ENCODE results near the gene RBM33. TPM values are rescaled to one million over a fixed set of nuclear protein-coding genes. Genes with fewer than 3 reads are reported as not detected.

Gene RBM33
- total and polyA plus RNA-seq, 2 donors: 23.5 to 58.5 TPM

DNA sequence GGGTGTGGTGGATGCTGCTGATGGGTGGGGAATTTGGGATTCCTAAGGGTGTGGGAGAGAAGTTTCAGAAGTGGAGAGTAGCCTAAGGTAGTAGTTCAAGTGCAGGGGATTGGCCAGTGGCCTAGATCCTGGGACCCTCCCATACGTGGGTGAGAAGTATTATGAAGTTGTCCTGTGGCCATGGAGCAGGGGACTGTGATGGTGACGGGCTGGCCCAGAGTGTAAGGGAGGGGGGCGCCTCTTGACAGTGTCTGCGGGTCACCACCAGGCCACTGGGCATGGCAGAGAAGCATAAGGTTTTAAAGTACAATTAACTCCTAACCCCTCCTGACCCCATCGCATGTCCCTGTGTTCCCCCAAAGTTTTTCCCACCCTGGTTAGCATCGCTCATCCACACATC is 70.2 kb downstream of the RBM33 start:
- DNase-seq (ENCODE audit: low read depth in 6 of 9, low spot score in 9 of 9): no peak
- WGBS: 90% methylated on average over 6 of the region's 6 CpGs
- no peak overlapping the region for H3K27ac ChIP-seq (ENCODE audit: low read depth in 1 of 2, low read length in 1 of 2)
- peaks cover 57 to 83% of the 10 kb centered on the region in 2 donors for H3K36me3 ChIP-seq (ENCODE audit: control insufficient read depth in 2 of 2, insufficient read depth in 2 of 2, low read length in 1 of 2)
- H3K27me3 ChIP-seq (ENCODE audit: control insufficient read depth in 2 of 2, insufficient read depth in 1 of 2, low read length in 1 of 2): no peaks in the 10 kb centered on the region
- H3K4me1 ChIP-seq (ENCODE audit: control insufficient read depth in 2 of 2, insufficient read depth in 2 of 2, low read length in 2 of 2): no peaks in the 10 kb centered on the region
- H3K4me3 ChIP-seq (ENCODE audit: low read length in 2 of 2): no peak overlapping the region
- H3K9me3 ChIP-seq (ENCODE audit: control insufficient read depth in 2 of 2, insufficient read depth in 1 of 2, low read length in 1 of 2): no peaks in the 10 kb centered on the region

DNA sequence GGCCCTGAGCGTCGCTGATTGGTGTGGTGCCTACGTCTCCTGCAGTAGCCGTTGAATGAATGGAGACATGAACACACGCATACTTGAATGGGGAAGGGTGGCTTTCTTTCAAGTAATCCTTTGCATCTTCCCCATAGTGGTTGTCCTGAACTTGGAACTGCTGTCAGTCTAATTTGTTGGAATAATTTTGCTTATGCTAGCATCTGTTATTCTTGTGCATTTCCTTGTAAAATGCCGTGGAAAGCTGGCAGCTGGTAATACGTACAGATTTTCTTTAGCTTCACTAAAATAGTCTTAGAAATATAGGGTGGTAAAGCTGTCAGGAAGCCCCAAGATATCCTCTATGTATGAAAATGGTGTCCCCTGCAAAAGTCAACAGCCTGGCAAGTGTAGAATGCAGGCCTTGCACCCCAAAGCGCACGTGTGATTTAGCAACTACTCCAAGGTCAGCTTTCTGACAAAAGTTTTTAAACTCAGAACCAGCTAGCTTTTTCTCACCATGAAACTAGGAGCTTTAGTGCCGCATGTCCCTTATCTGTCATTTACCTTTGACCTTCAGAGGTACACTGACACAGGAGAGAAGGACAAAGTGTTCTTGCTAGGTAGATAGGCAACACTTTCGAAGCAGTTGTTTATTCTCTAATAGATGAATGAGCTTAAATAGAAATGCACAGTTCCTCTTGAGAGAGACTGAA is 70.8 kb downstream of the RBM33 start:
- DNase-seq (ENCODE audit: low read depth in 6 of 9, low spot score in 9 of 9): no peak
- peaks cover 53 to 82% of the 10 kb centered on the region in 2 donors for H3K36me3 ChIP-seq (ENCODE audit: control insufficient read depth in 2 of 2, insufficient read depth in 2 of 2, low read length in 1 of 2)
- H3K27me3 ChIP-seq (ENCODE audit: control insufficient read depth in 2 of 2, insufficient read depth in 1 of 2, low read length in 1 of 2): no peaks in the 10 kb centered on the region
- 97% methylated on average over 11 of the region's 11 CpGs for WGBS
- no peaks in the 10 kb centered on the region for H3K9me3 ChIP-seq (ENCODE audit: control insufficient read depth in 2 of 2, insufficient read depth in 1 of 2, low read length in 1 of 2)
- no peaks in the 10 kb centered on the region for H3K4me1 ChIP-seq (ENCODE audit: control insufficient read depth in 2 of 2, insufficient read depth in 2 of 2, low read length in 2 of 2)
- no peak overlapping the region for H3K27ac ChIP-seq (ENCODE audit: low read depth in 1 of 2, low read length in 1 of 2)
- no peak overlapping the region for H3K4me3 ChIP-seq (ENCODE audit: low read length in 2 of 2)

DNA sequence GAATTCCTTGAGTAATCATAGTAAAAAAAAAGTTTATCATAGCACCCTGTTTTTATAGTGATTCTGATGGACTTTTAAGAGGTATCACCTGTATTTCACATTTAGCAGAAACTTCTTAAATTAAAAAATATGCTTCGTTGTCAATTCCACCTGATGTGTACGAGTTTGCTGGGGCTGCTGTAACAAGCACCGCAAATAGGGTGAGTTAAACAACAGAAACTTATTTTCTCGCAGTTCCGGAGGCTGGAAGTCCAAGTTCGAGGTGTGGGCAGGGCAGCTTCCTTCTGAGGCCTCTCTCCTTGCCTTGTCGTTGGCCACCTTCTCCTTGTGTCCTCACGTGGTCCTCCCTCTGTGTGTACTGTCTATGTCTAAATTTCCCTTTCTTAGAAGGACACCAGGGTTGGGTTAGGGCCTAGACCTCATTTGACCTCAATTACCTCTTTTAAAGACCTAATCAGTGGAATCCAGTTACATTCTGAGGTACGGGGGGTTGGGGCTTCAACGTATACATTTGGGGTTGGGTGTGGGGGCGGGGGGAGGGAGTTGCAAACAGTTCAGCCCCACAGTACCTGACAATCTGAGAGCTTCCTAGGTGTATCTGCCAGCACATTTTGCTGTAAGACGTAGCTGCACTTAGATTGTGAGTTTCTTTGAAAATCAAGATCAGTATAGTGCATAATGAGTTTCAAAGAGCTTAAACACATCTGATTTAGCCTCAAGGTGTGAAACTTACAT is 72.7 kb downstream of the RBM33 start:
- peaks cover 34 to 71% of the 10 kb centered on the region in 2 donors for H3K36me3 ChIP-seq (ENCODE audit: control insufficient read depth in 2 of 2, insufficient read depth in 2 of 2, low read length in 1 of 2)
- WGBS: 96% methylated on average over 12 of the region's 12 CpGs
- H3K4me1 ChIP-seq (ENCODE audit: control insufficient read depth in 2 of 2, insufficient read depth in 2 of 2, low read length in 2 of 2): no peaks in the 10 kb centered on the region
- H3K9me3 ChIP-seq (ENCODE audit: control insufficient read depth in 2 of 2, insufficient read depth in 1 of 2, low read length in 1 of 2): no peaks in the 10 kb centered on the region
- DNase-seq (ENCODE audit: low read depth in 6 of 9, low spot score in 9 of 9): no peak
- H3K4me3 ChIP-seq (ENCODE audit: low read length in 2 of 2): no peak overlapping the region
- H3K27me3 ChIP-seq (ENCODE audit: control insufficient read depth in 2 of 2, insufficient read depth in 1 of 2, low read length in 1 of 2): no peaks in the 10 kb centered on the region
- H3K27ac ChIP-seq (ENCODE audit: low read depth in 1 of 2, low read length in 1 of 2): no peak overlapping the region

DNA sequence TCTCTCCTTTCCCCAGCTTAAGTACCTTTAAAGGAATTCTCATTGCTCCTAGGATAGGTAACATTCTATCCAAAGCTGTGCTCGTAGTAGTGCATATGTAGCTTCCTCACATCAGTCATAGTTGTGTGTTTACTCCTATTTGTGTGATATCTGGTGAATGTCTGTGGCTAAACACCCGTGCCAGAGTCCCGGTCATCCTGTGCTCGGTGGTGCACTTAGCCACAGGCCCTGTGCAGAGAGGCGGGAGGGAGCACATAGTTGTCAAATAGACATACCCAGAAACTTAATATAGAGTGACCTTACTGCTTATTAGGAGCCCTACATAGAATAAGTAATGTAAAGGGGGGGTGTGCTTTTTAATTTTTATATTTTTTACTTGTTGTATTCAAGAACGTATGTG is 76.6 kb downstream of the RBM33 start:
- no peak overlapping the region for H3K27ac ChIP-seq (ENCODE audit: low read depth in 1 of 2, low read length in 1 of 2)
- H3K36me3 ChIP-seq (ENCODE audit: control insufficient read depth in 2 of 2, insufficient read depth in 2 of 2, low read length in 1 of 2): peaks cover 8 to 56% of the 10 kb centered on the region in 2 donors
- H3K27me3 ChIP-seq (ENCODE audit: control insufficient read depth in 2 of 2, insufficient read depth in 1 of 2, low read length in 1 of 2): no peaks in the 10 kb centered on the region
- DNase-seq (ENCODE audit: low read depth in 6 of 9, low spot score in 9 of 9): no peak
- H3K9me3 ChIP-seq (ENCODE audit: control insufficient read depth in 2 of 2, insufficient read depth in 1 of 2, low read length in 1 of 2): no peaks in the 10 kb centered on the region
- H3K4me1 ChIP-seq (ENCODE audit: control insufficient read depth in 2 of 2, insufficient read depth in 2 of 2, low read length in 2 of 2): no peaks in the 10 kb centered on the region
- 95% methylated on average over 6 of the region's 6 CpGs for WGBS
- no peak overlapping the region for H3K4me3 ChIP-seq (ENCODE audit: low read length in 2 of 2)

DNA sequence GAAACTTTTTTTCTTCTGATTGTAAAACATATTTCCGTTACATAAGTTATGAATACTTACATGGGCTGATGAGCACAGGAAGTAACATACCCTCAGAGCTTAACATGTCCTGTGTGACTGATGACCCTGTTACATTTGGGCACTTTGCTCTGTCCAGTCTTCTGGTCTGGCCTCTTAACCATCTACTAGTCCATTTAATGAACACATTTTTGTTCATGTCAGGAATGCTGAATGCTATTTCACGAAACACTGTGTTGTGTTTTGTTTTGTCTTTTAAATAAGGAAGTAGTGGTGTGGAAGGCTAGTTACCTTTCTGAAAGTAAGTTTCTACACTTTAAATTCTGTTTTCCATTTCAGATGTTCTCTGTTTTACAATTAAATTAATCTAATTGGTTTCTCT is 77.7 kb downstream of the RBM33 start:
- Histone ChIP-seq H3K27me3 (ENCODE audit: control insufficient read depth in 2 of 2, insufficient read depth in 1 of 2, low read length in 1 of 2) (no peaks in the 10 kb centered on the region), H3K36me3 (ENCODE audit: control insufficient read depth in 2 of 2, insufficient read depth in 2 of 2, low read length in 1 of 2) (peaks cover 8 to 51% of the 10 kb centered on the region in 2 donors), H3K4me1 (ENCODE audit: control insufficient read depth in 2 of 2, insufficient read depth in 2 of 2, low read length in 2 of 2) (no peaks in the 10 kb centered on the region), H3K9me3 (ENCODE audit: control insufficient read depth in 2 of 2, insufficient read depth in 1 of 2, low read length in 1 of 2) (no peaks in the 10 kb centered on the region), H3K4me3 (ENCODE audit: low read length in 2 of 2) (no peak overlapping the region), H3K27ac (ENCODE audit: low read depth in 1 of 2, low read length in 1 of 2) (no peak overlapping the region)
- 91% methylated on average over 2 of the region's 2 CpGs for WGBS
- DNase-seq (ENCODE audit: low read depth in 6 of 9, low spot score in 9 of 9): no peak

DNA sequence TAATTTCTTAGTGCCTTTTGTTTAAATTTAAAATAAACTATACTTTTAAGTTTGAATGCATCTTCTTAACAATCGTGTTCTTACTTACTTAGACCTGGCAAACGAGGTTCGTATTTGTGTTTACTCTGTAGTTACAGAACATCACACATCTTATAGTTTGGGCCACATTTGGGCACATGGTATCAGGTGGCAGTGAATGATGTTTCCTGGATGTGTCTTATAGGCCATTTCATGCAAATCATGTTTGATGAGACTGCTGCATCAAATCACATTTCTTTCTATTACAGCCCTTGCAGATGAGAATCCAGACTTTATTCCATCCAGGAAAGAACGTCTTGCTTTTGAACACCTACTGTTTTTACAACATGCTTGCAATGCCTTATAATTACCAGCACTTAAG is 78.5 kb downstream of the RBM33 start:
- no peaks in the 10 kb centered on the region for H3K4me1 ChIP-seq (ENCODE audit: control insufficient read depth in 2 of 2, insufficient read depth in 2 of 2, low read length in 2 of 2)
- no peak overlapping the region for H3K27ac ChIP-seq (ENCODE audit: low read depth in 1 of 2, low read length in 1 of 2)

DNA sequence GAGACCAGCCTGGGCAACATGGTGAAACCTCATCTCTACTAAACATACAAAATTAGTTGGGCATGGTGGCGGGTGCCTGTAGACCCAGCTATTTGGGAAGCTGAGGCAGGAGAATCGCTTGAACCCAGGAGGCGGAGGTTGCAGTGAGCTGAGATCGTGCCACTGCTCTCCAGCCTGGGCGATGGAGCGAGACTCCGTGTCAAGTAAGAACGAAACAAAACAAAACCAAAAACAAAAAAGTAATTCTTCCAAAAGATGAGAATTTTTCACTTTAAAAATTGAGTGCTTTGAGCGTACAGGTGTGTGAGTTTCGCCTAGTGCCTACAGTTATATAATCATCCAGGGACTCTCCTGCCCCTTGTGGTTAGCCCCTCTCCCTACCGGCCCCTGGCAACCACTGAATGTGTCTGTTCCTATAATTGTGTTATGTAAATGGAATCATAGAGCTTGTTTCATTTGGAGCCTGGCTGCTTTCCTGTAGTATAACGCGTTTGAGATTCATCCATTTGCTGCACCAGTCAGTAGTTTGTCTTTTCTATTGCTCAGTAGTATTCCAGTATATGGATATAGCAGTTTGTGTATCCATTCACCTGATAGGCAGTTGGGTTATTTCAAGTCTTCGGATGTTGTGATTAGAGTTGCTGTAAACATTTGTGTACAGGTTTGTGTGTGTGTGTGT is 80.0 kb downstream of the RBM33 start:
- peaks cover 19 to 52% of the 10 kb centered on the region in 2 donors for H3K36me3 ChIP-seq (ENCODE audit: control insufficient read depth in 2 of 2, insufficient read depth in 2 of 2, low read length in 1 of 2)
- WGBS: 92% methylated on average over 14 of the region's 14 CpGs
- no peaks in the 10 kb centered on the region for H3K27me3 ChIP-seq (ENCODE audit: control insufficient read depth in 2 of 2, insufficient read depth in 1 of 2, low read length in 1 of 2)
- H3K9me3 ChIP-seq (ENCODE audit: control insufficient read depth in 2 of 2, insufficient read depth in 1 of 2, low read length in 1 of 2): no peaks in the 10 kb centered on the region
- no peak overlapping the region for H3K27ac ChIP-seq (ENCODE audit: low read depth in 1 of 2, low read length in 1 of 2)
- DNase-seq (ENCODE audit: low read depth in 6 of 9, low spot score in 9 of 9): no peak
- no peak overlapping the region for H3K4me3 ChIP-seq (ENCODE audit: low read length in 2 of 2)
- H3K4me1 ChIP-seq (ENCODE audit: control insufficient read depth in 2 of 2, insufficient read depth in 2 of 2, low read length in 2 of 2): no peaks in the 10 kb centered on the region

More for the DNA sequence above, 78.5 kb downstream of the RBM33 start:
- Histone ChIP-seq H3K4me3 (ENCODE audit: low read length in 2 of 2) (no peak overlapping the region), H3K9me3 (ENCODE audit: control insufficient read depth in 2 of 2, insufficient read depth in 1 of 2, low read length in 1 of 2) (no peaks in the 10 kb centered on the region), H3K36me3 (ENCODE audit: control insufficient read depth in 2 of 2, insufficient read depth in 2 of 2, low read length in 1 of 2) (peaks cover 10 to 47% of the 10 kb centered on the region in 2 donors), H3K27me3 (ENCODE audit: control insufficient read depth in 2 of 2, insufficient read depth in 1 of 2, low read length in 1 of 2) (no peaks in the 10 kb centered on the region)
- DNase-seq (ENCODE audit: low read depth in 6 of 9, low spot score in 9 of 9): no peak
- WGBS: 96% methylated on average over 4 of the region's 4 CpGs

DNA sequence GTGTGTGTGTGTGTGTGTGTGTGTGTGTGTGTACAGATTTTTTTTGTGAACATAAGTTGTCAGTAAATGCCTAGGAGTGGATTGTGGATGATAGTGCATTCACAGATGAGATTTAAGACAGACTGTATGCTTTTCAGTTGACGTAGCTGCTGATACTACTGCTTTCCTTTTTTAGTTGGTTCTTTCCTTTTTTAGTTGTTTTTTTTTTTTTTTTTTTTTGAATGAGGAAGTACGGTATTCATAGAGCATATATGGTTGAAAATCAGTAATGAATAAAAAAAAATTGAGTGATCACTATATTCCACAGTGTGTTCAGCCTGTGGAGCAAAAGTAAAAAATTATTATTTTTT is 80.5 kb downstream of the RBM33 start:
- 66% methylated on average over 2 of the region's 2 CpGs for WGBS
- Histone ChIP-seq H3K36me3 (ENCODE audit: control insufficient read depth in 2 of 2, insufficient read depth in 2 of 2, low read length in 1 of 2) (peaks cover 19 to 54% of the 10 kb centered on the region in 2 donors), H3K4me3 (ENCODE audit: low read length in 2 of 2) (no peak overlapping the region), H3K27ac (ENCODE audit: low read depth in 1 of 2, low read length in 1 of 2) (no peak overlapping the region), H3K9me3 (ENCODE audit: control insufficient read depth in 2 of 2, insufficient read depth in 1 of 2, low read length in 1 of 2) (no peaks in the 10 kb centered on the region), H3K27me3 (ENCODE audit: control insufficient read depth in 2 of 2, insufficient read depth in 1 of 2, low read length in 1 of 2) (no peaks in the 10 kb centered on the region), H3K4me1 (ENCODE audit: control insufficient read depth in 2 of 2, insufficient read depth in 2 of 2, low read length in 2 of 2) (peaks cover 0 to 2% of the 10 kb centered on the region in 2 donors)
- no peak for DNase-seq (ENCODE audit: low read depth in 6 of 9, low spot score in 9 of 9)

- H3K27ac ChIP-seq (ENCODE audit: low read depth in 1 of 2, low read length in 1 of 2): no peak overlapping the region
- H3K27me3 ChIP-seq (ENCODE audit: control insufficient read depth in 2 of 2, insufficient read depth in 1 of 2, low read length in 1 of 2): no peaks in the 10 kb centered on the region
- no peaks in the 10 kb centered on the region for H3K9me3 ChIP-seq (ENCODE audit: control insufficient read depth in 2 of 2, insufficient read depth in 1 of 2, low read length in 1 of 2)
- WGBS: 97% methylated on average over 10 of the region's 10 CpGs
- peaks cover 22 to 58% of the 10 kb centered on the region in 2 donors for H3K36me3 ChIP-seq (ENCODE audit: control insufficient read depth in 2 of 2, insufficient read depth in 2 of 2, low read length in 1 of 2)
- H3K4me1 ChIP-seq (ENCODE audit: control insufficient read depth in 2 of 2, insufficient read depth in 2 of 2, low read length in 2 of 2): peaks cover 3 to 5% of the 10 kb centered on the region in 2 donors
- no peak overlapping the region for H3K4me3 ChIP-seq (ENCODE audit: low read length in 2 of 2)
- DNase-seq (ENCODE audit: low read depth in 6 of 9, low spot score in 9 of 9): no peak
Observed at GRCh38 chr7:155727616-155728015, 83.2 kb downstream of the RBM33 start.
